GM21360 (cell line): Measurements from ENCODE around the gene CDH22.

Experiments
- ATAC-seq: cut with Tn5 transposase; IDR thresholded peaks from one replicate; pipeline ENCODE4 v1.9.1; 2021; ENCODE audit warnings: mild to moderate bottlenecking, moderate library complexity; ENCODE audit not compliant: unreplicated experiment

Gene CDH22

GRCh38 chr20:46303176-46303956, 4.9 kb downstream of the CDH22 start:
- no peak for ATAC-seq

GRCh38 chr20:46302106-46302505, 6.2 kb downstream of the CDH22 start:
- ATAC-seq, result no peak

- no peak for ATAC-seq
These were observed 8.0 kb downstream of the CDH22 start for GRCh38 chr20:46300281-46300680.

GRCh38 chr20:46299078-46299477, 9.2 kb downstream of the CDH22 start:
- ATAC-seq, result no peak

GRCh38 chr20:46298374-46298773, 9.9 kb downstream of the CDH22 start:
- no peak for ATAC-seq

GRCh38 chr20:46296526-46297250, 11.6 kb downstream of the CDH22 start:
- no peak for ATAC-seq

- ATAC-seq, result no peak
These were observed 15.2 kb downstream of the CDH22 start for GRCh38 chr20:46293084-46293483.

- ATAC-seq, result no peak
These were observed 16.9 kb downstream of the CDH22 start for GRCh38 chr20:46291401-46291800.

GRCh38 chr20:46289432-46289831, 18.9 kb downstream of the CDH22 start:
- ATAC-seq, result no peak

GRCh38 chr20:46286977-46287376, 21.3 kb downstream of the CDH22 start:
- no peak for ATAC-seq

GRCh38 chr20:46286382-46286781, 21.9 kb downstream of the CDH22 start:
- no peak for ATAC-seq

- ATAC-seq, result no peak
These were observed 22.6 kb downstream of the CDH22 start for GRCh38 chr20:46285740-46286139.

GRCh38 chr20:46285072-46285471, 23.2 kb downstream of the CDH22 start:
- ATAC-seq, result no peak

GRCh38 chr20:46284040-46284427, 24.3 kb downstream of the CDH22 start:
- no peak for ATAC-seq

- ATAC-seq, result no peak
These were observed 24.8 kb downstream of the CDH22 start for GRCh38 chr20:46283426-46284039.

GRCh38 chr20:46282669-46283068, 25.6 kb downstream of the CDH22 start:
- no peak for ATAC-seq

- no peak for ATAC-seq
These were observed 29.2 kb downstream of the CDH22 start for GRCh38 chr20:46279103-46279502.

GRCh38 chr20:46277602-46278001, 30.7 kb downstream of the CDH22 start:
- no peak for ATAC-seq

GRCh38 chr20:46276531-46276930, 31.8 kb downstream of the CDH22 start:
- no peak for ATAC-seq

GRCh38 chr20:46275091-46275490, 33.2 kb downstream of the CDH22 start:
- ATAC-seq, result no peak

GRCh38 chr20:46273717-46274116, 34.6 kb downstream of the CDH22 start:
- ATAC-seq, result no peak
